ENCODE measurements around the gene WWC1.

DNA sequence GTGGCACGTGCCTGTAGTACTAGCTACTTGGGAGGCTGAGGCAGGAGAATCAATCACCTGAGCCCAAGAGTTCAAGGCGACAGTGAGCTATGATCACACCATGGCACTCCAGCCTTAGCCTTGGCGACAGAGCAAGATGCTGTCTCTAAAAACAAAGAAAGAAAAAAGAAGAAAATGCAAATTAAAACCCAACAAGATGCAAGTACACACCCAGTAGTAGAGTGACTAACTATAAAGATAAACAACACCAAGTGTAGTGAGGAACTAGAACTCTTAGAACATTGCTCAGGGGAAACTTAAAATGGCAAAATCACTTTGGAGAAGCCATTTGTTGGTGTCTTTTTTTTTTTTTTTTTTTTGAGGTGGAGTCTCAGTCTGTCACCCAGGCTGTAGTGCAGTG lies 160.1 kb downstream of the WWC1 start:
- TF ChIP-seq, protein P1, sequence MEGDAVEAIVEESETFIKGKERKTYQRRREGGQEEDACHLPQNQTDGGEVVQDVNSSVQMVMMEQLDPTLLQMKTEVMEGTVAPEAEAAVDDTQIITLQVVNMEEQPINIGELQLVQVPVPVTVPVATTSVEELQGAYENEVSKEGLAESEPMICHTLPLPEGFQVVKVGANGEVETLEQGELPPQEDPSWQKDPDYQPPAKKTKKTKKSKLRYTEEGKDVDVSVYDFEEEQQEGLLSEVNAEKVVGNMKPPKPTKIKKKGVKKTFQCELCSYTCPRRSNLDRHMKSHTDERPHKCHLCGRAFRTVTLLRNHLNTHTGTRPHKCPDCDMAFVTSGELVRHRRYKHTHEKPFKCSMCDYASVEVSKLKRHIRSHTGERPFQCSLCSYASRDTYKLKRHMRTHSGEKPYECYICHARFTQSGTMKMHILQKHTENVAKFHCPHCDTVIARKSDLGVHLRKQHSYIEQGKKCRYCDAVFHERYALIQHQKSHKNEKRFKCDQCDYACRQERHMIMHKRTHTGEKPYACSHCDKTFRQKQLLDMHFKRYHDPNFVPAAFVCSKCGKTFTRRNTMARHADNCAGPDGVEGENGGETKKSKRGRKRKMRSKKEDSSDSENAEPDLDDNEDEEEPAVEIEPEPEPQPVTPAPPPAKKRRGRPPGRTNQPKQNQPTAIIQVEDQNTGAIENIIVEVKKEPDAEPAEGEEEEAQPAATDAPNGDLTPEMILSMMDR (IDR thresholded peaks at IDR 0.05): no peak
- TF ChIP-seq POLR2A (IDR thresholded peaks at IDR 0.05): no peak

Measured in body of pancreas (tissue), 4 donors.